Measurements from ENCODE around the gene PPP1R1B. TPM values are rescaled to one million over a fixed set of nuclear protein-coding genes. Genes with fewer than 3 reads are reported as not detected.

Gene PPP1R1B
- total RNA-seq, 6 experiments from 2014 or later, result not detected

GRCh38 chr17:39606434-39607056 is 20.2 kb upstream of the PPP1R1B start:
- Mint-ChIP-seq H3K27ac (no peak overlapping the region), H3K9me3 (no peaks in the 10 kb centered on the region), H3K36me3 (ENCODE audit: low read depth) (no peaks in the 10 kb centered on the region), H3K4me3 (no peak overlapping the region), H3K27me3 (ENCODE audit: insufficient read depth) (peaks cover 46% of the 10 kb centered on the region), H3K4me1 (ENCODE audit: low read depth) (no peaks in the 10 kb centered on the region)
- no peak for DNase-seq
- no peak for TF ChIP-seq CTCF (IDR thresholded peaks at IDR 0.05)

- H3K4me3 Mint-ChIP-seq, result no peak overlapping the region
- H3K9me3 Mint-ChIP-seq, result no peaks in the 10 kb centered on the region
- H3K36me3 Mint-ChIP-seq (ENCODE audit: low read depth), result no peaks in the 10 kb centered on the region
- H3K27ac Mint-ChIP-seq, result no peak overlapping the region
- H3K4me1 Mint-ChIP-seq (ENCODE audit: low read depth), result no peaks in the 10 kb centered on the region
- no peak for TF ChIP-seq CTCF (IDR thresholded peaks at IDR 0.05)
- no peak for DNase-seq
- peaks cover 38% of the 10 kb centered on the region for H3K27me3 Mint-ChIP-seq (ENCODE audit: insufficient read depth)
Observed at GRCh38 chr17:39607057-39607850, 19.5 kb upstream of the PPP1R1B start.

- H3K4me3 Mint-ChIP-seq, result no peak within 1 kb of the TSS
- peaks cover 34% of the 10 kb centered on the region for H3K27me3 Mint-ChIP-seq (ENCODE audit: insufficient read depth)
- H3K4me1 Mint-ChIP-seq (ENCODE audit: low read depth), result no peaks in the 10 kb centered on the region
- no peak for DNase-seq
- H3K9me3 Mint-ChIP-seq, result no peaks in the 10 kb centered on the region
- H3K36me3 Mint-ChIP-seq (ENCODE audit: low read depth), result no peaks in the 10 kb centered on the region
- no peak within 1 kb of the TSS for H3K27ac Mint-ChIP-seq
- TF ChIP-seq CTCF (IDR thresholded peaks at IDR 0.05), result no peak
Observed at GRCh38 chr17:39607851-39608130, 19.0 kb upstream of the PPP1R1B start, which contains the start of gene NEUROD2. NEUROD2 (minus strand) TSS chr17:39607920; CDS start chr17:39606599, 1,321 bp downstream.

GRCh38 chr17:39608142-39608981 is 18.4 kb upstream of the PPP1R1B start:
- DNase-seq, result no peak
- Mint-ChIP-seq H3K4me3 (no peak overlapping the region), H3K27ac (no peak overlapping the region), H3K9me3 (no peaks in the 10 kb centered on the region), H3K27me3 (ENCODE audit: insufficient read depth) (peaks cover 28% of the 10 kb centered on the region), H3K36me3 (ENCODE audit: low read depth) (no peaks in the 10 kb centered on the region), H3K4me1 (ENCODE audit: low read depth) (no peaks in the 10 kb centered on the region)
- no peak for TF ChIP-seq CTCF (IDR thresholded peaks at IDR 0.05)

GRCh38 chr17:39609416-39610025 is 17.2 kb upstream of the PPP1R1B start:
- Mint-ChIP-seq H3K4me3 (no peak overlapping the region), H3K9me3 (no peaks in the 10 kb centered on the region), H3K36me3 (ENCODE audit: low read depth) (no peaks in the 10 kb centered on the region), H3K4me1 (ENCODE audit: low read depth) (no peaks in the 10 kb centered on the region), H3K27ac (no peak overlapping the region), H3K27me3 (ENCODE audit: insufficient read depth) (peaks cover 22% of the 10 kb centered on the region)
- TF ChIP-seq CTCF (IDR thresholded peaks at IDR 0.05), result no peak
- DNase-seq, result no peak

Measured in HFFc6 (cell line).